Measurements from ENCODE around the gene ARHGAP15. TPM values are rescaled to one million over a fixed set of nuclear protein-coding genes. Genes with fewer than 3 reads are reported as not detected.

Gene ARHGAP15
- total and polyA plus RNA-seq, 3 donors from 2014 or later = 2.2 to 15.0 (median 7.7) TPM

DNA sequence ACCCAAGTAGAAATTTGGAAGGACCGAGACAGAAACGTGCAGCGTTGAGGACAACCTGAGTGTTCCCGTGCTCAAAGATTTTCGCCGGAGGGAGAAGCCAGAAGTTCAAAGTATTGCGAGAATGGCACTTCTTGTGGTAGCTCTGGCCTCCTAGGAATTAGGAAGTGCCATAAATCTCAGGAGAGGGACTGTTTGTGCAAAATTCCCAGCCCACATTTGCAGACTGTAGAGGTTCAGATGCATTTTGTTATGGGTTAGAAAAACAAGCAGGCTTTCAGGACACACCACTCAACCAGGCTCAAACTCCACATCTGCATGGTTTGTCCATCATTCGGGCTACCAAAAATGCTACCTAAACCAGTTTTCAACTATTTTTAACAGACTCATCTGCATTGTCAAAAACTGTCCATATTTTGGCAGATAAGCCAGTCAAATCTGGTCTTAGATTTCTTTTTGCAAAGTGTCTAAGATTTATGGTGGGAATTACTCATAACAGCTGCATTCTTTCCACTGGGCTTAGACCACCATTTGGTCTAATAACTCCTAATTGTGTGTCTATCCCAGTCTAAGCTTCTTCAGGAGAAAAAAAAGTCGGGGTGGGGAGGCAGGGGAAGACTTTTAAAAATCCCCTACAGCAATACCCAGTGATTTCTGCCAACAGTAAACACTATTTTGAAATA lies 422.9 kb downstream of the ARHGAP15 start:
- Histone ChIP-seq H3K9me3 (no peaks in the 10 kb centered on the region), H3K4me3 (no peak overlapping the region), H3K27me3 (no peaks in the 10 kb centered on the region), H3K4me1 (no peaks in the 10 kb centered on the region), H3K36me3 (ENCODE audit: low read depth, missing control alignments) (no peaks in the 10 kb centered on the region), H3K27ac (no peak overlapping the region)
- WGBS, 2 donors = 56 to 68% methylated on average over 9 of the region's 9 CpGs
- intact Hi-C loops (cut with DNase I; ENCODE audit: low total_unique reads) = no loop called here
- no peak for TF ChIP-seq POLR2A (IDR thresholded peaks at IDR 0.05)
- TF ChIP-seq, protein P1, sequence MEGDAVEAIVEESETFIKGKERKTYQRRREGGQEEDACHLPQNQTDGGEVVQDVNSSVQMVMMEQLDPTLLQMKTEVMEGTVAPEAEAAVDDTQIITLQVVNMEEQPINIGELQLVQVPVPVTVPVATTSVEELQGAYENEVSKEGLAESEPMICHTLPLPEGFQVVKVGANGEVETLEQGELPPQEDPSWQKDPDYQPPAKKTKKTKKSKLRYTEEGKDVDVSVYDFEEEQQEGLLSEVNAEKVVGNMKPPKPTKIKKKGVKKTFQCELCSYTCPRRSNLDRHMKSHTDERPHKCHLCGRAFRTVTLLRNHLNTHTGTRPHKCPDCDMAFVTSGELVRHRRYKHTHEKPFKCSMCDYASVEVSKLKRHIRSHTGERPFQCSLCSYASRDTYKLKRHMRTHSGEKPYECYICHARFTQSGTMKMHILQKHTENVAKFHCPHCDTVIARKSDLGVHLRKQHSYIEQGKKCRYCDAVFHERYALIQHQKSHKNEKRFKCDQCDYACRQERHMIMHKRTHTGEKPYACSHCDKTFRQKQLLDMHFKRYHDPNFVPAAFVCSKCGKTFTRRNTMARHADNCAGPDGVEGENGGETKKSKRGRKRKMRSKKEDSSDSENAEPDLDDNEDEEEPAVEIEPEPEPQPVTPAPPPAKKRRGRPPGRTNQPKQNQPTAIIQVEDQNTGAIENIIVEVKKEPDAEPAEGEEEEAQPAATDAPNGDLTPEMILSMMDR (IDR thresholded peaks at IDR 0.05) = no peak
- DNase-seq = no peak

DNA sequence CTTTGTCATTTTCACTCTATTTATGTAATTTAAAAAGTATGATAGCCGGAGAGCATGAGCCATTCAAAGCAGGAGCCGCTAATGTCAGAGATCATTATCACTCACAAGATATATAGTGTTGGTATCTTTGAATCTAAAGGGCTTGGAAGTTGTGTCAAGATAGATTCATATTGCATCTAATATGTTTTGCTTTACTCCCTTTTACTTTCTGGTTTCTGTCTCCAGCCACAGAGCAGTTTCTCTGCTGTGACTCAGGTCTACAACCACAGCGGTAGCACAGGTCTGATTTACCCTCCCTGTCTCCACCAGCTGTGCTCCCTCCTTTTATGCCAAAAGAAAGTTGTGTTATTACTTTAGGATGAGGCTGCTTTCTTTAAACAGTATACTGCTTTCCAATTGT lies 424.0 kb downstream of the ARHGAP15 start:
- no peak for DNase-seq
- TF ChIP-seq, protein P1 (IDR thresholded peaks at IDR 0.05) = no peak
- no peak for TF ChIP-seq POLR2A (IDR thresholded peaks at IDR 0.05)
- 89 to 92% methylated on average over 3 of the region's 3 CpGs for WGBS, 2 donors
- Histone ChIP-seq H3K9me3 (no peaks in the 10 kb centered on the region), H3K27me3 (no peaks in the 10 kb centered on the region), H3K27ac (no peak overlapping the region), H3K36me3 (ENCODE audit: low read depth, missing control alignments) (no peaks in the 10 kb centered on the region), H3K4me1 (no peaks in the 10 kb centered on the region), H3K4me3 (no peak overlapping the region)
- intact Hi-C loops (cut with DNase I; ENCODE audit: low total_unique reads) = no loop called here

DNA sequence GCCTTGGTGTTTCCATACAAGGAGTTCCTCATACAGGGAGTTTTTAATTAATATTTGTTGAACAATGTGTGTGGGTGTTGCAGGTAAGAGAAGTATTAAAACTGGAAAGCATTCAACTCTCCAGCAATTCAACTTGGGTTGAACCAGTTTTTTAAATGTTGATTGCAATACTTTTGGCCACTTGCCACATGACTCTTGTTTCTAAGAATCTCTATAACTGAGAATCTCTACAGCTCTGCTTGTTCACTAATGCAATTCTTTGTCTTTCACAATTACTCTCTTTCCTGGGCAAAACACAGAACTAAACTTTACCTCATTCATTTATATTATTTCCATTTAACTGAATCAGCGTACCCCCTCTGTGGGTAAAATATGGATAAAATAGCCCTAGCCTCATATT lies 429.4 kb downstream of the ARHGAP15 start:
- Histone ChIP-seq H3K27ac (no peak overlapping the region), H3K4me1 (no peaks in the 10 kb centered on the region), H3K27me3 (no peaks in the 10 kb centered on the region), H3K9me3 (no peaks in the 10 kb centered on the region), H3K36me3 (ENCODE audit: low read depth, missing control alignments) (no peaks in the 10 kb centered on the region), H3K4me3 (no peak overlapping the region)
- TF ChIP-seq, protein P1 (IDR thresholded peaks at IDR 0.05) = no peak
- no peak for TF ChIP-seq POLR2A (IDR thresholded peaks at IDR 0.05)
- no peak for DNase-seq
- WGBS, 2 donors = 96 to 100% methylated on average over 1 of the region's 1 CpG
- intact Hi-C loops (cut with DNase I; ENCODE audit: low total_unique reads) = no loop called here

DNA sequence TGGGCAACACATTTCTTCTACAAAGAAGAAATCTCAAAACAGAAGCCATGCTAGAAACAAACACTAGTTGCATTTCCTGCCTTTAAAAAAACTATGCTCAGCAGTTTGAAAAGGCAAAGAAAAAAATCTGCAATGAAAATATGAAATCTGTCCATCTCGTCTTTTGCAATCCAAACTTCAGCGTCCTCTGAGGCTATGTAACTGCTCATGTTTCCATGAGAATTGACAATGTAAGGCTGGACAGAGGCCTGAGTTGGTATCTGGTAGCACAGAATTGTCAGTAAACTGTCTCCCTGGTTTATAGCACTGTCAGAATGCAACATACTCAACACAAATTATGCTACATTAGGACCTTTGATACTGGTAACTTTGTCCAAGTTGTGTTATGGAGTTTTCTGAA lies 429.9 kb downstream of the ARHGAP15 start:
- Histone ChIP-seq H3K9me3 (no peaks in the 10 kb centered on the region), H3K4me1 (no peaks in the 10 kb centered on the region), H3K4me3 (no peak overlapping the region), H3K36me3 (ENCODE audit: low read depth, missing control alignments) (no peaks in the 10 kb centered on the region), H3K27me3 (no peaks in the 10 kb centered on the region), H3K27ac (no peak overlapping the region)
- TF ChIP-seq, protein P1 (IDR thresholded peaks at IDR 0.05) = no peak
- TF ChIP-seq POLR2A (IDR thresholded peaks at IDR 0.05) = no peak
- intact Hi-C loops (cut with DNase I; ENCODE audit: low total_unique reads) = no loop called here
- no peak for DNase-seq
- WGBS, 2 donors = 70 to 82% methylated on average over 2 of the region's 2 CpGs

DNA sequence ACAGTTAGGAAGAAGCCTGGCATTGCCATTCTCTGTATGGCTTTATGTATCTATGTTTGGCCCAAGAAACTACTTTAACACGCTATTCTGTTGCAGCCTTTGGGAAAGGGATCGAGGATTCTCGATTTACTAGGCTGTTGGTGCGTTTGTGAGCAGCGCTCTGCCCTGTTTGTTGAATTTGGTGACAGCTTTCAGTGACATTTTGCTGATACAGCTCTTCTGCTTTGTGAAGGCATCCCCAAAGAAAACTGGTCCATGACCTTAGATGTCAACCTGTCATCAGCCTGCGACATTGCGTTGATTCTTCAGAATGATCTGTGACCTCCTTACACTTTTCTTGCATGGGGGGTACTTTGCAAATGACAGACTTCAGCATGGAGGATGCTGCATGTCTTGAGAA lies 431.5 kb downstream of the ARHGAP15 start:
- 92 to 97% methylated on average over 7 of the region's 7 CpGs for WGBS, 2 donors
- intact Hi-C loops (cut with DNase I; ENCODE audit: low total_unique reads) = no loop called here

More for the DNA sequence above, 431.5 kb downstream of the ARHGAP15 start:
- H3K4me3 ChIP-seq = no peak overlapping the region
- DNase-seq = no peak
- no peaks in the 10 kb centered on the region for H3K9me3 ChIP-seq
- TF ChIP-seq POLR2A (IDR thresholded peaks at IDR 0.05) = no peak
- TF ChIP-seq, protein P1 (IDR thresholded peaks at IDR 0.05) = no peak
- no peaks in the 10 kb centered on the region for H3K36me3 ChIP-seq (ENCODE audit: low read depth, missing control alignments)
- H3K27me3 ChIP-seq = no peaks in the 10 kb centered on the region
- H3K4me1 ChIP-seq = no peaks in the 10 kb centered on the region
- no peak overlapping the region for H3K27ac ChIP-seq
